Measurements from ENCODE around the gene SAMD11.

DNA sequence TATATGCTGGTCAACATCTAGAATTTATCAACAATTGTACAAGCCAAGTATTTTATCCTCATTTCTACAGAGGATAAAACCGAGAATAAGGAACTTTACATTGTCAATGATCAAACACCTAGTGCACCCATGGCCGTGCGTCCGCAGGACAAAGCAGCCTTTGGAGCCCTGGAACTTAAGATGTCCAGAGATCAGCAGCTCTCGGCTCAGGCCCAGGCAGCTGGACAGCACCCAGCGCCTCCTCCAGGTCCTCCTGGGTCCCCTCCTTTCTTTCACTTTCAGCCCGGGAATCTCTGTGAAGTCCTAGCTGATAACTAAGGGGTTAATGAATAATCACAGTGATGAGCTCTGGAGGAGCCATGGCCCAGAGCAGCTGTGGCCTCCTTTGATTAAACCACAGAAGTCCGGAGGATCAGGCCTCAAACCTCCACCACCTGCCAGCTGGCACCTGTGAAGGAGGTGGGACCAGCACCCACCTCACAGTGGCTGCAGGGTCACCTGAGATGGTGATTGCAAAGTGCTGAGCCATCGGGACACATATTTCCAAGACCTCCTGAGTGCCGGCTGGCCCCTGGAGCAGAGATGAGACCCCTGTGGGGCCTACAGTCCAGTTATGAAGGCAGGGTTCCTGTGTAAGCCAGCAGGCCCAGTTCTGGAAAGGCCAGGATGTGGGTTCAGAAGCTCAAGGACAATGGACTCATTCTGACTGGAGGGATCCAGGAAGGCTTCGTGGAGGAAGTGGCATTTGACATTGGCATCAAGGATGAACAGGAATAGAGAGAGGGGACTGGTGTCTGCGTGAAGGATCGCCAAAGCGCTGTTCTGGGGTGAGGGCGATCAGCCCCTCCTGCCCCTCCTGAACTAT is 11.6 kb upstream of the SAMD11 start:
- TF ChIP-seq, protein P1, sequence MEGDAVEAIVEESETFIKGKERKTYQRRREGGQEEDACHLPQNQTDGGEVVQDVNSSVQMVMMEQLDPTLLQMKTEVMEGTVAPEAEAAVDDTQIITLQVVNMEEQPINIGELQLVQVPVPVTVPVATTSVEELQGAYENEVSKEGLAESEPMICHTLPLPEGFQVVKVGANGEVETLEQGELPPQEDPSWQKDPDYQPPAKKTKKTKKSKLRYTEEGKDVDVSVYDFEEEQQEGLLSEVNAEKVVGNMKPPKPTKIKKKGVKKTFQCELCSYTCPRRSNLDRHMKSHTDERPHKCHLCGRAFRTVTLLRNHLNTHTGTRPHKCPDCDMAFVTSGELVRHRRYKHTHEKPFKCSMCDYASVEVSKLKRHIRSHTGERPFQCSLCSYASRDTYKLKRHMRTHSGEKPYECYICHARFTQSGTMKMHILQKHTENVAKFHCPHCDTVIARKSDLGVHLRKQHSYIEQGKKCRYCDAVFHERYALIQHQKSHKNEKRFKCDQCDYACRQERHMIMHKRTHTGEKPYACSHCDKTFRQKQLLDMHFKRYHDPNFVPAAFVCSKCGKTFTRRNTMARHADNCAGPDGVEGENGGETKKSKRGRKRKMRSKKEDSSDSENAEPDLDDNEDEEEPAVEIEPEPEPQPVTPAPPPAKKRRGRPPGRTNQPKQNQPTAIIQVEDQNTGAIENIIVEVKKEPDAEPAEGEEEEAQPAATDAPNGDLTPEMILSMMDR (IDR thresholded peaks at IDR 0.05): no peak
- no peak for TF ChIP-seq POLR2A (IDR thresholded peaks at IDR 0.05)
- TF ChIP-seq EP300 (IDR thresholded peaks at IDR 0.05; ENCODE audit: low read depth): no peak

Measured in transverse colon (tissue), 3 donors.